Suprapubic skin (tissue), 3 donors: ENCODE data around the gene ZBTB16.

Source experiments
- CTCF ChIP-seq, 2 donors: fragments of 200-600 bp in 1 of 2; fragments of 450-650 bp in 1 of 2; sonication (generic) in 1 of 2; IDR thresholded peaks; one replicate each; pipeline ENCODE4 v1.5.1; 2016 to 2019; ENCODE audit warnings: antibody characterized with exemption in 2 of 2, mild to moderate bottlenecking in 1 of 2, moderate library complexity in 1 of 2
- POLR2AphosphoS5 ChIP-seq, 3 donors: sonication (generic); formaldehyde crosslinking; IDR thresholded peaks; one replicate each; pipeline ENCODE4 v1.6.1; 2017; ENCODE audit warnings: antibody characterized with exemption in 3 of 3

DNA sequence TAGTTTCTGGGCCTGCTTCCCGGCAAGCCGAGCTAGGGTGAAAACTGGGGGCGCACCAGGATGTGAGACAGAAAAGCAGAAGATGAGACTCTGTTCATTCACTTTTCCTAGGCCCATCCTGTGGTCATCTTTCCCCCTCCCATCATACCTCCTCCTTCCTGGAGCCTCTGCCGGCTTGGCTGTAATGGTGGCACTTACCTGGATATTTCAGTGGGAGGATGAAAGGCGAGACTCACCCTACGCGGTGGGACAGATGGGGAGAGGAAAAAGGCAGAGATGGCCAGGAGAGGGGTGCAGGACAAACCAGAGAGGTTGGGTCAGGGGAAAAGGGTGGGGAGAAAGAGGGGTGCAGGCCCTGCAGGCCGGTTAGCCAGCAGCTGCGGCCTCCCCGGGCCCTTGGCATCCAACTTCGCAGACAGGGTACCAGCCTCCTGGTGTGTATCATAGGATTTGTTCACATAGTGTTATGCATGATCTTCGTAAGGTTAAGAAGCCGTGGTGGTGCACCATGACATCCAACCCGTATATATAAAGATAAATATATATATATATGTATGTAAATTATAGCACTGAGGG, 195.1 kb downstream of the ZBTB16 start:
- no peak for TF ChIP-seq CTCF (IDR thresholded peaks at IDR 0.05)
- no peak for TF ChIP-seq POLR2AphosphoS5 (IDR thresholded peaks at IDR 0.05)
